Stimulated activated CD4-positive, alpha-beta T cell treated with anti-CD3 and anti-CD28 coated beads, Interleukin-15, amount 100 ng/mL, for 24 hours (primary cell): ENCODE results near the gene COX7B.
"Not testable (repeated sequence)": the region's sequence is repeated elsewhere in the genome, so short reads cannot be mapped to it uniquely, and the experiment has no call there.

Experiments
- DNase-seq: peaks from one replicate; pipeline ENCODE4 v3.0.0-alpha.2; 2020

COX7B gene

GRCh38 chrX:77899081-77899828 is at the start of gene COX7B:
COX7B (plus strand) TSS chrX:77899468; CDS start chrX:77899554, 86 bp downstream.
- peak; percentile 53 for DNase-seq

- no peak for DNase-seq
These were observed 23.9 kb upstream of the COX7B start for GRCh38 chrX:77875372-77875771.

- not testable (repeated sequence) for DNase-seq
These were observed 17.9 kb upstream of the COX7B start for GRCh38 chrX:77881418-77881817.

- DNase-seq = no peak
These were observed 6.4 kb upstream of the COX7B start for GRCh38 chrX:77892887-77893286.

- no peak for DNase-seq
These were observed 5.6 kb upstream of the COX7B start for GRCh38 chrX:77893713-77894112.

- DNase-seq = peak; percentile 89
These were observed 4.1 kb upstream of the COX7B start, which contains the start of gene MAGT1 for GRCh38 chrX:77894921-77895886. MAGT1 (minus strand) TSS chrX:77895435; CDS start chrX:77895410, 25 bp downstream.

GRCh38 chrX:77900688-77901087 is 1.4 kb downstream of the COX7B start:
- DNase-seq = no peak

- DNase-seq = no peak
These were observed 2.2 kb downstream of the COX7B start for GRCh38 chrX:77901506-77901905.

GRCh38 chrX:77910108-77910840 is 11.0 kb downstream of the COX7B start, which contains the start of gene ATP7A:
ATP7A (plus strand) TSS chrX:77910693; CDS start chrX:77971642, 60,949 bp downstream.
- DNase-seq = peak; percentile 92

GRCh38 chrX:77917294-77917933 is 18.1 kb downstream of the COX7B start:
- no peak for DNase-seq

GRCh38 chrX:77918568-77918967 is 19.3 kb downstream of the COX7B start:
- DNase-seq = no peak

- DNase-seq = not testable (repeated sequence)
These were observed 20.1 kb downstream of the COX7B start for GRCh38 chrX:77919370-77919769.

- DNase-seq = no peak
These were observed 23.5 kb downstream of the COX7B start for GRCh38 chrX:77922787-77923186.

- DNase-seq = no peak
These were observed 25.1 kb downstream of the COX7B start for GRCh38 chrX:77924320-77924859.

- no peak for DNase-seq
These were observed 26.5 kb downstream of the COX7B start for GRCh38 chrX:77925764-77926163.

GRCh38 chrX:77930581-77930980 is 31.3 kb downstream of the COX7B start:
- no peak for DNase-seq

GRCh38 chrX:77935886-77936285 is 36.6 kb downstream of the COX7B start:
- DNase-seq = no peak

GRCh38 chrX:77936299-77936698 is 37.0 kb downstream of the COX7B start:
- no peak for DNase-seq

- DNase-seq = no peak
These were observed 38.0 kb downstream of the COX7B start for GRCh38 chrX:77937291-77937690.

GRCh38 chrX:77938083-77938680 is 38.9 kb downstream of the COX7B start:
- DNase-seq = no peak

- DNase-seq = not testable (repeated sequence)
These were observed 45.8 kb downstream of the COX7B start for GRCh38 chrX:77945031-77945430.
